BJ (cell line): ENCODE measurements around the gene DBF4B. TPM values are rescaled to one million over a fixed set of nuclear protein-coding genes. Genes with fewer than 3 reads are reported as not detected.
A peak's percentile ranks its signal among the peaks of the same experiment; 100 is the strongest.
"Not testable (repeated sequence)": the region's sequence is repeated elsewhere in the genome, so short reads cannot be mapped to it uniquely, and the experiment has no call there.

Experiments
- CTCF ChIA-PET: fragments of 350-600 bp; formaldehyde crosslinking; extraction: SDS; loops from one replicate; lab custom pipeline; 2021; ENCODE audit warnings: antibody characterized with exemption, inconsistent platforms; lab: Yijun Ruan, JAX
- POLR2A ChIA-PET: fragments of 300-600 bp; sonication (Branson Sonifier 250); formaldehyde crosslinking; extraction: SDS; loops from one replicate; lab custom pipeline; 2021; ENCODE audit warnings: antibody characterized with exemption; lab: Charles Lee
- DNase-seq: peaks from one replicate; pipeline ENCODE4 v3.0.0-alpha.2; 2011; ENCODE audit warnings: low read depth
- H3K27me3 ChIP-seq: 2 replicates; pipeline ENCODE4 v1.6.0; 2011; ENCODE audit warnings: low read length; ENCODE audit not compliant: control insufficient read depth, insufficient read depth
- H3K36me3 ChIP-seq: 2 replicates; pipeline ENCODE4 v1.5.1; 2011; ENCODE audit warnings: low read length; ENCODE audit not compliant: control insufficient read depth, insufficient read depth
- H3K4me3 ChIP-seq: 2 replicates; pipeline ENCODE4 v1.5.1; 2011; ENCODE audit warnings: low read depth, mild to moderate bottlenecking, control low read depth, low read length
- polyA plus RNA-seq: library from polyadenylated mRNA; depleted of rRNA; stranded (reverse); fragments of >200 nt; gene quantifications from 2 replicates; pipeline ENCODE4 v1.2.3, GENCODE V29; 2011
- TF ChIP-seq, protein P1 (sequence below): IDR thresholded peaks from 2 replicates; pipeline ENCODE4 v1.5.1; 2011; ENCODE audit warnings: low read depth, mild to moderate bottlenecking, control low read depth, inconsistent platforms, low read length, moderate library complexity; ENCODE audit not compliant: insufficient read depth

Gene DBF4B
- polyA plus RNA-seq, 1 experiment: 9.9 TPM

- TF ChIP-seq, protein P1, sequence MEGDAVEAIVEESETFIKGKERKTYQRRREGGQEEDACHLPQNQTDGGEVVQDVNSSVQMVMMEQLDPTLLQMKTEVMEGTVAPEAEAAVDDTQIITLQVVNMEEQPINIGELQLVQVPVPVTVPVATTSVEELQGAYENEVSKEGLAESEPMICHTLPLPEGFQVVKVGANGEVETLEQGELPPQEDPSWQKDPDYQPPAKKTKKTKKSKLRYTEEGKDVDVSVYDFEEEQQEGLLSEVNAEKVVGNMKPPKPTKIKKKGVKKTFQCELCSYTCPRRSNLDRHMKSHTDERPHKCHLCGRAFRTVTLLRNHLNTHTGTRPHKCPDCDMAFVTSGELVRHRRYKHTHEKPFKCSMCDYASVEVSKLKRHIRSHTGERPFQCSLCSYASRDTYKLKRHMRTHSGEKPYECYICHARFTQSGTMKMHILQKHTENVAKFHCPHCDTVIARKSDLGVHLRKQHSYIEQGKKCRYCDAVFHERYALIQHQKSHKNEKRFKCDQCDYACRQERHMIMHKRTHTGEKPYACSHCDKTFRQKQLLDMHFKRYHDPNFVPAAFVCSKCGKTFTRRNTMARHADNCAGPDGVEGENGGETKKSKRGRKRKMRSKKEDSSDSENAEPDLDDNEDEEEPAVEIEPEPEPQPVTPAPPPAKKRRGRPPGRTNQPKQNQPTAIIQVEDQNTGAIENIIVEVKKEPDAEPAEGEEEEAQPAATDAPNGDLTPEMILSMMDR: no peak
- peak overlapping the region; percentile 72 for H3K4me3 ChIP-seq
- no peaks in the 10 kb centered on the region for H3K27me3 ChIP-seq
- ChIA-PET CTCF (interaction anchor here (0.5 to 0.9 kb wide), 3 partner anchors 18 to 35 kb away, joined by 3 to 4 read pairs (median 3); no protein-coding TSS in a partner anchor), POLR2A (no interaction called here)
- no peaks in the 10 kb centered on the region for H3K36me3 ChIP-seq
- DNase-seq: no peak
Measured at GRCh38 chr17:44707755-44708400, 587 bp upstream of the DBF4B start.

DNA sequence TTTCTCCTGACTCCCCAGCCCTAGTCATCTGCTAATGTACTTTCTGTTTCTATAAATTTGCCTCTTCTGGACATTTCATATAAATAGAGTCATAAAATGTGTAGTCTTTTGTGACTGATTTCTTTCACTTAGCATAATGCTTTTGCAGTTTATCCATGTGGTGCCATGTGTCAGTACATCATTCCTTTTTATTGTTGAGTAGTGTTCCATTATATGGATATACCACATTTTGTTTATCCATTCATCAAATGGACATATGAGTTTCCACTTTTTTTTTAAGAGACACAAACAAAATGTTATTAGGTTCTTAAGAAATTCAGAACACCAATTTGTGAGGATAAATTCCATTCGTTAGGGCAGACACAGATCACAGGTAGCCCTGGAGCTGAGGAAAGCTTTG, 11.0 kb downstream of the DBF4B start:
- CTCF ChIA-PET: no interaction called here

GRCh38 chr17:44722254-44722653, 13.8 kb downstream of the DBF4B start:
- POLR2A ChIA-PET: no interaction called here
- CTCF ChIA-PET: no interaction called here

More for the DNA sequence above, 11.0 kb downstream of the DBF4B start:
- H3K4me3 ChIP-seq: no peak overlapping the region
- H3K36me3 ChIP-seq: no peaks in the 10 kb centered on the region; the same call in 1 of the 2 replicates
- no peaks in the 10 kb centered on the region for H3K27me3 ChIP-seq
- no peak for DNase-seq
- TF ChIP-seq, protein P1: no peak
- POLR2A ChIA-PET: no interaction called here

GRCh38 chr17:44726121-44726520, 17.7 kb downstream of the DBF4B start:
- CTCF ChIA-PET: interaction anchor here (0.6 to 1.1 kb wide), 2 partner anchors 49 to 1121 kb away, joined by 3 to 4 read pairs; no protein-coding TSS in a partner anchor
- H3K4me3 ChIP-seq, DNase-seq, H3K36me3 ChIP-seq, POLR2A ChIA-PET, H3K27me3 ChIP-seq: not testable (repeated sequence)

More at GRCh38 chr17:44722254-44722653, 13.8 kb downstream of the DBF4B start:
- no peak overlapping the region for H3K4me3 ChIP-seq
- no peak for DNase-seq
- TF ChIP-seq, protein P1: no peak
- no peaks in the 10 kb centered on the region; the same call in 1 of the 2 replicates for H3K36me3 ChIP-seq
- no peaks in the 10 kb centered on the region for H3K27me3 ChIP-seq

DNA sequence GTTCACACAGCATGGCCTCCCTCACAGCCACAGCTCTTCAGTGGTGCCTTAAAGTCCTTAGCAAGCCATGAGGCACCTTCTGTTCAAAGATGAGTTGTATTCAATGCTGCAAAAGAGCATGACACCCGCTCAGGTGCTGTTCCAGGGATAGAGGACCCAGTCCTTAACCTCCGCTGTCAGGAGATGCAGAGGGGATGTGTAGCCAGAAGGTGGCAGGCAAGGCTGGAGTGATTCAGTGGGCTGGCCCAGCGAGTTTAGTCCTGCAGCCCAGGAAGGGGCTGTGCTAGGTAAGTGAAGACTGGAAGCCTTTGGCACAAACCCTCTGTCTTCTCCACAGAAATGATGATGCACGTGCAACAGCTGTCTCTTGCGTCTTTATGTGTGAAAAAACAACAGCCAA, 25.3 kb downstream of the DBF4B start:
- no peak overlapping the region for H3K4me3 ChIP-seq
- ChIA-PET CTCF (interaction anchor here (0.6 to 0.9 kb wide), 2 partner anchors 10 to 45 kb away, joined by 3 to 5 read pairs; no protein-coding TSS in a partner anchor), POLR2A (no interaction called here)
- TF ChIP-seq, protein P1: peak; percentile 42
- no peak for DNase-seq
- H3K36me3 ChIP-seq: peaks cover 2% of the 10 kb centered on the region; the same call in 1 of the 2 replicates
- H3K27me3 ChIP-seq: no peaks in the 10 kb centered on the region

- DNase-seq: no peak
- H3K4me3 ChIP-seq: no peak overlapping the region
- no peaks in the 10 kb centered on the region for H3K27me3 ChIP-seq
- TF ChIP-seq, protein P1: no peak
- H3K36me3 ChIP-seq: peaks cover 2% of the 10 kb centered on the region; the same call in 1 of the 2 replicates
- POLR2A ChIA-PET: no interaction called here
- CTCF ChIA-PET: interaction anchor here (0.6 to 1.0 kb wide), 2 partner anchors 18 to 44 kb away, joined by 3 read pairs; no protein-coding TSS in a partner anchor
Measured at GRCh38 chr17:44734272-44734671, 25.8 kb downstream of the DBF4B start.
